Ovary (tissue), 3 donors: Measurements from ENCODE around the gene EEFSEC.

ENCODE experiments used
- CTCF ChIP-seq, 3 donors: fragments of 450-650 bp in 2 of 3; fragments of 200-600 bp in 1 of 3; IDR thresholded peaks; one replicate each; pipeline versions ENCODE4 v1.5.1 to v1.8.0; 2016 to 2022; ENCODE audit warnings: antibody characterized with exemption in 3 of 3, mild to moderate bottlenecking in 1 of 3
- EP300 ChIP-seq: sonication (generic); formaldehyde crosslinking; IDR thresholded peaks from one replicate; pipeline ENCODE4 v1.6.1; 2017; ENCODE audit warnings: antibody characterized with exemption
- POLR2A ChIP-seq: fragments of 450-650 bp; IDR thresholded peaks from one replicate; pipeline ENCODE4 v1.6.1; 2017; ENCODE audit warnings: antibody characterized with exemption, mild to moderate bottlenecking, moderate library complexity
- donor health status: DM: no; HTN: no; CAD: no.

GRCh38 chr3:128107834-128108233 is 45.4 kb upstream of the EEFSEC start:
- TF ChIP-seq POLR2A (no peak), CTCF (IDR thresholded peaks at IDR 0.05) (no peak), EP300 (no peak)
